ENCODE measurements around the gene TSPAN14. TPM values are rescaled to one million over a fixed set of nuclear protein-coding genes. Genes with fewer than 3 reads are reported as not detected.
A peak's percentile ranks its signal among the peaks of the same experiment; 100 is the strongest.
"Not testable (repeated sequence)": the region's sequence is repeated elsewhere in the genome, so short reads cannot be mapped to it uniquely, and the experiment has no call there.

TSPAN14 gene
- polyA plus RNA-seq, 1 donor (not counting 4 experiments of a cell fraction or from before 2014, with no cell fraction given), result 71.1 TPM

- no peak for DNase-seq (ENCODE audit: low read depth, low spot score)
- Histone ChIP-seq H4K20me1 (ENCODE audit: control insufficient read depth, extremely low read depth, insufficient read depth, low read length) (no peaks in the 10 kb centered on the region), H2AFZ (ENCODE audit: control insufficient read depth, low read length) (no peak overlapping the region), H3K4me3 (ENCODE audit: control insufficient read depth in 2 of 3, extremely low read depth in 1 of 3, insufficient read depth in 2 of 3, low read depth in 1 of 3, low read length in 3 of 3) (no peak overlapping the region), H3K4me1 (ENCODE audit: control insufficient read depth, extremely low read depth, insufficient read depth, low read length) (peaks cover 58% of the 10 kb centered on the region), H3K9me1 (ENCODE audit: control insufficient read depth, extremely low read depth, insufficient read depth, low read length) (peaks cover 3% of the 10 kb centered on the region), H3K27ac (ENCODE audit: control insufficient read depth, insufficient read depth, low read length) (no peak overlapping the region), H3K9me3 (ENCODE audit: control insufficient read depth, low read depth, low read length) (no peaks in the 10 kb centered on the region), H3K79me2 (ENCODE audit: control insufficient read depth, insufficient read depth, low read length) (peaks cover 8% of the 10 kb centered on the region), H3K9ac (ENCODE audit: control insufficient read depth, extremely low read depth, insufficient read depth, low read length) (no peak overlapping the region), H3K27me3 (ENCODE audit: control insufficient read depth, extremely low read depth, insufficient read depth, low read length) (no peaks in the 10 kb centered on the region), H3K36me3 (ENCODE audit: control insufficient read depth in 2 of 2, extremely low read depth in 1 of 2, insufficient read depth in 2 of 2, low read length in 2 of 2) (peaks cover 2 to 3% of the 10 kb centered on the region in 2 experiments), H3K4me2 (ENCODE audit: control insufficient read depth, extremely low read depth, insufficient read depth, low read depth, low read length) (peak overlapping the region; percentile 85)
- FAIRE-seq, result no peak
- TF ChIP-seq CTCF (optimal IDR thresholded peaks at IDR 0.05 in 1 of 3, IDR thresholded peaks at IDR 0.05 in 1 of 3, conservative IDR thresholded peaks at IDR 0.05 in 1 of 3; ENCODE audit: extremely low read depth in 1 of 3, insufficient read depth in 2 of 3, low read length in 3 of 3) (no peak), EZH2 (IDR thresholded peaks at IDR 0.05; ENCODE audit: low read length) (no peak)
- dilution Hi-C loops (cut with MboI; ENCODE audit: extremely low pct_ligation_motif_present, low sequenced_read_pairs), result no loop called here
Measured at GRCh38 chr10:80415734-80416478, 38.2 kb upstream of the TSPAN14 start.

GRCh38 chr10:80416479-80417098, 37.5 kb upstream of the TSPAN14 start:
- no peaks in the 10 kb centered on the region for H4K20me1 ChIP-seq (ENCODE audit: control insufficient read depth, extremely low read depth, insufficient read depth, low read length)
- H3K36me3 ChIP-seq (ENCODE audit: control insufficient read depth in 2 of 2, extremely low read depth in 1 of 2, insufficient read depth in 2 of 2, low read length in 2 of 2), result peaks cover 0 to 3% of the 10 kb centered on the region in 2 experiments
- peak overlapping the region; percentile 85 for H3K4me2 ChIP-seq (ENCODE audit: control insufficient read depth, extremely low read depth, insufficient read depth, low read depth, low read length)
- FAIRE-seq, result no peak
- TF ChIP-seq CTCF (optimal IDR thresholded peaks at IDR 0.05 in 1 of 3, IDR thresholded peaks at IDR 0.05 in 1 of 3, conservative IDR thresholded peaks at IDR 0.05 in 1 of 3; ENCODE audit: extremely low read depth in 1 of 3, insufficient read depth in 2 of 3, low read length in 3 of 3), result no peak
- TF ChIP-seq EZH2 (IDR thresholded peaks at IDR 0.05; ENCODE audit: low read length), result no peak
- peaks cover 51% of the 10 kb centered on the region for H3K4me1 ChIP-seq (ENCODE audit: control insufficient read depth, extremely low read depth, insufficient read depth, low read length)
- H3K79me2 ChIP-seq (ENCODE audit: control insufficient read depth, insufficient read depth, low read length), result peaks cover 8% of the 10 kb centered on the region
- dilution Hi-C loops (cut with MboI; ENCODE audit: extremely low pct_ligation_motif_present, low sequenced_read_pairs), result no loop called here
- H3K9me3 ChIP-seq (ENCODE audit: control insufficient read depth, low read depth, low read length), result no peaks in the 10 kb centered on the region
- DNase-seq (ENCODE audit: low read depth, low spot score), result no peak
- no peak overlapping the region for H2AFZ ChIP-seq (ENCODE audit: control insufficient read depth, low read length)
- H3K9me1 ChIP-seq (ENCODE audit: control insufficient read depth, extremely low read depth, insufficient read depth, low read length), result peaks cover 3% of the 10 kb centered on the region
- H3K9ac ChIP-seq (ENCODE audit: control insufficient read depth, extremely low read depth, insufficient read depth, low read length), result no peak overlapping the region
- H3K4me3 ChIP-seq (ENCODE audit: control insufficient read depth in 2 of 3, extremely low read depth in 1 of 3, insufficient read depth in 2 of 3, low read depth in 1 of 3, low read length in 3 of 3), result no peak overlapping the region
- H3K27ac ChIP-seq (ENCODE audit: control insufficient read depth, insufficient read depth, low read length), result no peak overlapping the region
- no peaks in the 10 kb centered on the region for H3K27me3 ChIP-seq (ENCODE audit: control insufficient read depth, extremely low read depth, insufficient read depth, low read length)

GRCh38 chr10:80417256-80417655, 36.9 kb upstream of the TSPAN14 start:
- H3K27me3 ChIP-seq (ENCODE audit: control insufficient read depth, extremely low read depth, insufficient read depth, low read length); H3K9me1 ChIP-seq (ENCODE audit: control insufficient read depth, extremely low read depth, insufficient read depth, low read length); H3K79me2 ChIP-seq (ENCODE audit: control insufficient read depth, insufficient read depth, low read length); H3K9me3 ChIP-seq (ENCODE audit: control insufficient read depth, low read depth, low read length); H2AFZ ChIP-seq (ENCODE audit: control insufficient read depth, low read length); H3K36me3 ChIP-seq (ENCODE audit: control insufficient read depth in 2 of 2, extremely low read depth in 1 of 2, insufficient read depth in 2 of 2, low read length in 2 of 2); H3K27ac ChIP-seq (ENCODE audit: control insufficient read depth, insufficient read depth, low read length); H3K4me2 ChIP-seq (ENCODE audit: control insufficient read depth, extremely low read depth, insufficient read depth, low read depth, low read length); H3K4me3 ChIP-seq (ENCODE audit: control insufficient read depth in 2 of 3, extremely low read depth in 1 of 3, insufficient read depth in 2 of 3, low read depth in 1 of 3, low read length in 3 of 3); FAIRE-seq; H4K20me1 ChIP-seq (ENCODE audit: control insufficient read depth, extremely low read depth, insufficient read depth, low read length); H3K9ac ChIP-seq (ENCODE audit: control insufficient read depth, extremely low read depth, insufficient read depth, low read length); dilution Hi-C loops (cut with MboI; ENCODE audit: extremely low pct_ligation_motif_present, low sequenced_read_pairs); DNase-seq (ENCODE audit: low read depth, low spot score): not testable (repeated sequence)
- peaks cover 44% of the 10 kb centered on the region for H3K4me1 ChIP-seq (ENCODE audit: control insufficient read depth, extremely low read depth, insufficient read depth, low read length)
